Right lobe of liver (tissue), 4 donors: ENCODE results near the gene DMPK.

Source experiments
- CTCF ChIP-seq, 4 donors: fragments of 200-600 bp in 3 of 4; fragments of 450-650 bp in 1 of 4; IDR thresholded peaks; one replicate each; pipeline versions ENCODE4 v1.5.1 to v1.8.0; 2016 to 2022; ENCODE audit warnings: antibody characterized with exemption in 4 of 4, mild to moderate bottlenecking in 2 of 4
- POLR2A ChIP-seq: fragments of 450-650 bp; IDR thresholded peaks from one replicate; pipeline ENCODE4 v1.6.1; 2017; ENCODE audit warnings: antibody characterized with exemption, mild to moderate bottlenecking
- donor health status: DM: no; HTN: no; CAD: no.
- donor health status: DM: no; HTN: no; CAD: no.
- donor health status: DM: no; HTN: yes; CAD: no.

- TF ChIP-seq CTCF (IDR thresholded peaks at IDR 0.05): no peak
- TF ChIP-seq POLR2A: no peak
Measured at GRCh38 chr19:45804959-45805230, 22.6 kb upstream of the DMPK start.
